Measurements from ENCODE around the gene SPRED1. TPM values are rescaled to one million over a fixed set of nuclear protein-coding genes. Genes with fewer than 3 reads are reported as not detected.

SPRED1 gene
- total and polyA plus RNA-seq, 2 donors (not counting 1 experiment from before 2014, with no cell fraction given): 0.09 to 2.1 TPM

DNA sequence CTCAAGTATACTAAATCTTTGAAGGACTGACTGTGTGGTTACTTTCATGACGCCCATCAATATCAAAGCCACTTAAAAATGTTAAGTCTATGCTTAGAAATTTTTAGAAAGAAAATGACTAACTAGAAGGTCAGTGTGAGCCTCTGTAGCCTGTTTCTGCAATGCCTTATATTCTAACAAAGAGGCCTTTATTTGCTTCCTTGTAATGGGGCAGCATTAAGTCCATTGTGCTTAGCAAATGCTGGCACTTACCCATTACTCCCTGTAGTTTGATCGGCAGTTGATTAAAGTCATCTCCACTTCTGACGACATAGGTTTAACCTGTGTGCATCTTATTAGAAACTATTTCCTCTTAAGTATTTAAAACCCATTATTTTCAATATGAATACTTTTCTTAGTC lies 109.7 kb downstream of the SPRED1 start:
- Histone ChIP-seq H3K27ac (ENCODE audit: low read length in 2 of 2) (no peak overlapping the region), H3K27me3 (replicated peaks in 1 of 4; ENCODE audit: control extremely low read depth in 1 of 4, control insufficient read depth in 3 of 4, insufficient read depth in 4 of 4, low read length in 3 of 4) (peaks cover 0 to 8% (median 3%) of the 10 kb centered on the region in 4 experiments), H2AFZ (ENCODE audit: insufficient read depth, low read depth, low read length, poor library complexity, severe bottlenecking) (no peak overlapping the region), H3K9ac (ENCODE audit: low read length) (no peak overlapping the region), H4K20me1 (ENCODE audit: control insufficient read depth, insufficient read depth, low read length, poor library complexity, severe bottlenecking) (no peaks in the 10 kb centered on the region), H3K79me2 (ENCODE audit: control insufficient read depth, insufficient read depth, low read length) (no peaks in the 10 kb centered on the region), H3K4me3 (ENCODE audit: control extremely low read depth in 1 of 5, extremely low read depth in 1 of 5, insufficient read depth in 1 of 5, low read depth in 2 of 5, low read length in 4 of 5) (no peak overlapping the region), H3K36me3 (replicated peaks in 1 of 2; ENCODE audit: control extremely low read depth in 1 of 2, control insufficient read depth in 1 of 2, extremely low read depth in 1 of 2, insufficient read depth in 2 of 2, low read length in 1 of 2) (no peaks in the 10 kb centered on the region), H3K9me3 (ENCODE audit: control extremely low read depth in 1 of 3, control insufficient read depth in 2 of 3, insufficient read depth in 1 of 3, low read length in 2 of 3) (no peaks in the 10 kb centered on the region), H3K4me2 (replicated peaks; ENCODE audit: low read depth, low read length, poor library complexity, severe bottlenecking) (no peak overlapping the region), H3K4me1 (ENCODE audit: control insufficient read depth in 2 of 2, insufficient read depth in 2 of 2, low read length in 2 of 2) (no peaks in the 10 kb centered on the region)
- WGBS (ENCODE audit: insufficient coverage): no CpG with 5 or more reads among the region's 3 CpGs
- POLR2A ChIA-PET: no interaction called here
- no peak for TF ChIP-seq EZH2 (IDR thresholded peaks at IDR 0.05; ENCODE audit: borderline replicate concordance, insufficient read depth, low read depth, low read length, poor library complexity, severe bottlenecking)
- TF ChIP-seq, protein P1, sequence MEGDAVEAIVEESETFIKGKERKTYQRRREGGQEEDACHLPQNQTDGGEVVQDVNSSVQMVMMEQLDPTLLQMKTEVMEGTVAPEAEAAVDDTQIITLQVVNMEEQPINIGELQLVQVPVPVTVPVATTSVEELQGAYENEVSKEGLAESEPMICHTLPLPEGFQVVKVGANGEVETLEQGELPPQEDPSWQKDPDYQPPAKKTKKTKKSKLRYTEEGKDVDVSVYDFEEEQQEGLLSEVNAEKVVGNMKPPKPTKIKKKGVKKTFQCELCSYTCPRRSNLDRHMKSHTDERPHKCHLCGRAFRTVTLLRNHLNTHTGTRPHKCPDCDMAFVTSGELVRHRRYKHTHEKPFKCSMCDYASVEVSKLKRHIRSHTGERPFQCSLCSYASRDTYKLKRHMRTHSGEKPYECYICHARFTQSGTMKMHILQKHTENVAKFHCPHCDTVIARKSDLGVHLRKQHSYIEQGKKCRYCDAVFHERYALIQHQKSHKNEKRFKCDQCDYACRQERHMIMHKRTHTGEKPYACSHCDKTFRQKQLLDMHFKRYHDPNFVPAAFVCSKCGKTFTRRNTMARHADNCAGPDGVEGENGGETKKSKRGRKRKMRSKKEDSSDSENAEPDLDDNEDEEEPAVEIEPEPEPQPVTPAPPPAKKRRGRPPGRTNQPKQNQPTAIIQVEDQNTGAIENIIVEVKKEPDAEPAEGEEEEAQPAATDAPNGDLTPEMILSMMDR (IDR thresholded peaks at IDR 0.05): no peak
- Mint-ChIP-seq H3K27ac (no peak overlapping the region), H3K27me3 (peaks cover 30% of the 10 kb centered on the region), H3K4me3 (no peak overlapping the region), H3K9me3 (ENCODE audit: insufficient read depth) (no peaks in the 10 kb centered on the region), H3K4me1 (no peaks in the 10 kb centered on the region)
- ATAC-seq (ENCODE audit: low read depth) (no peak), DNase-seq (no peak)
- intact Hi-C loops (cut with micrococcal nuclease): no loop called here
- CTCF ChIA-PET: no interaction called here

DNA sequence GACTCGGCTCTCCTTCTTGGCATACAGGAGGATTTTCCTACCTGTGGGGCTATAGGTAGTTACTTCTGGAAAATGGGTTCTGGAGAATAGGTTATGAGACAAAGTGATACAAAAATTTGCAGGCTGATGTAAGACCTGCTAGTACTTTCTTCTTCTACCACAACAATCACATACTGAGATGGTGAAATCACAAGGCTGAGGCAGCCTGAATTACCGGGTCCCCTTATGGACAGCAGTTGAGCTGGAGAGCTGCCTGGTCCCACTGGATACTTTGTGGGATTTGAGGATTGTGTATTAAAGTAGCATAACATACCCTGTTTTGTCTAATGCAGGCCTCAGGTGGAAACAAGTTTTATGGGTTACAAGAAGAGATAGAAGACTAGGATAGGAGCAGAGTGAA lies 114.8 kb downstream of the SPRED1 start:
- no peaks in the 10 kb centered on the region for H3K4me1 Mint-ChIP-seq
- H3K4me3 Mint-ChIP-seq: no peak overlapping the region
- H3K27me3 Mint-ChIP-seq: peaks cover 35% of the 10 kb centered on the region
- WGBS (ENCODE audit: insufficient coverage): no CpG with 5 or more reads among the region's 2 CpGs
- POLR2A ChIA-PET: no interaction called here
- Histone ChIP-seq H3K9me3 (ENCODE audit: control extremely low read depth in 1 of 3, control insufficient read depth in 2 of 3, insufficient read depth in 1 of 3, low read length in 2 of 3) (no peaks in the 10 kb centered on the region), H3K4me3 (ENCODE audit: control extremely low read depth in 1 of 5, extremely low read depth in 1 of 5, insufficient read depth in 1 of 5, low read depth in 2 of 5, low read length in 4 of 5) (no peak overlapping the region), H4K20me1 (ENCODE audit: control insufficient read depth, insufficient read depth, low read length, poor library complexity, severe bottlenecking) (no peaks in the 10 kb centered on the region), H3K4me1 (ENCODE audit: control insufficient read depth in 2 of 2, insufficient read depth in 2 of 2, low read length in 2 of 2) (no peaks in the 10 kb centered on the region), H3K4me2 (replicated peaks; ENCODE audit: low read depth, low read length, poor library complexity, severe bottlenecking) (no peak overlapping the region), H3K79me2 (ENCODE audit: control insufficient read depth, insufficient read depth, low read length) (no peaks in the 10 kb centered on the region), H3K36me3 (replicated peaks in 1 of 2; ENCODE audit: control extremely low read depth in 1 of 2, control insufficient read depth in 1 of 2, extremely low read depth in 1 of 2, insufficient read depth in 2 of 2, low read length in 1 of 2) (no peaks in the 10 kb centered on the region), H2AFZ (ENCODE audit: insufficient read depth, low read depth, low read length, poor library complexity, severe bottlenecking) (no peak overlapping the region), H3K9ac (ENCODE audit: low read length) (no peak overlapping the region), H3K27me3 (replicated peaks in 1 of 4; ENCODE audit: control extremely low read depth in 1 of 4, control insufficient read depth in 3 of 4, insufficient read depth in 4 of 4, low read length in 3 of 4) (peaks cover 0 to 9% (median 3%) of the 10 kb centered on the region in 4 experiments), H3K27ac (ENCODE audit: low read length in 2 of 2) (no peak overlapping the region)
- ATAC-seq (ENCODE audit: low read depth) (no peak), DNase-seq (no peak)
- CTCF ChIA-PET: no interaction called here
- intact Hi-C loops (cut with micrococcal nuclease): no loop called here
- H3K27ac Mint-ChIP-seq: no peak overlapping the region
- H3K9me3 Mint-ChIP-seq (ENCODE audit: insufficient read depth): no peaks in the 10 kb centered on the region
- TF ChIP-seq, protein P1 (IDR thresholded peaks at IDR 0.05): no peak
- TF ChIP-seq EZH2 (IDR thresholded peaks at IDR 0.05; ENCODE audit: borderline replicate concordance, insufficient read depth, low read depth, low read length, poor library complexity, severe bottlenecking): no peak
